H1 (cell line): ENCODE measurements around the gene PRG3. TPM values are rescaled to one million over a fixed set of nuclear protein-coding genes. Genes with fewer than 3 reads are reported as not detected.

ENCODE experiments used
- BCL11A ChIP-seq, 2 experiments: IDR thresholded peaks; one replicate each; pipeline ENCODE4 v1.6.1; 2011; ENCODE audit warnings: low read depth in 2 of 2, low read length in 2 of 2, mild to moderate bottlenecking in 2 of 2
- NRF1 ChIP-seq: IDR thresholded peaks from 2 replicates; pipeline ENCODE4 v1.6.1; 2011; ENCODE audit warnings: mild to moderate bottlenecking, low read depth, low read length, improper control_type of control experiment
- polyA plus RNA-seq, 7 experiments: library from polyadenylated mRNA; depleted of rRNA in 3 of 7; stranded (reverse) in 5 of 7; unstranded in 2 of 7; fragments of >200 nt in 5 of 7; fragments of 200-250 nt in 2 of 7; gene quantifications; 1 replicate in 5 of 7; 2 replicates in 1 of 7; 4 replicates in 1 of 7; pipeline versions ENCODE4 v1.2.1 to v1.2.3, GENCODE V29; 2011 to 2013; ENCODE audit warnings: missing spikeins in 2 of 7, mixed read lengths in 2 of 7
- total RNA-seq: library from RNA; stranded (reverse); fragmentation: NEBNext Ultra II Directional; extraction: Animal tissue kit (Norgen Biotek cat#: 25700); gene quantifications from 2 replicates; pipeline ENCODE4 v1.2.1, GENCODE V29; 2021

PRG3 gene
- total and polyA plus RNA-seq, 2 of the 8 experiments (the other 6 are each of a cell fraction or from before 2014, with no cell fraction given) = not detected

DNA sequence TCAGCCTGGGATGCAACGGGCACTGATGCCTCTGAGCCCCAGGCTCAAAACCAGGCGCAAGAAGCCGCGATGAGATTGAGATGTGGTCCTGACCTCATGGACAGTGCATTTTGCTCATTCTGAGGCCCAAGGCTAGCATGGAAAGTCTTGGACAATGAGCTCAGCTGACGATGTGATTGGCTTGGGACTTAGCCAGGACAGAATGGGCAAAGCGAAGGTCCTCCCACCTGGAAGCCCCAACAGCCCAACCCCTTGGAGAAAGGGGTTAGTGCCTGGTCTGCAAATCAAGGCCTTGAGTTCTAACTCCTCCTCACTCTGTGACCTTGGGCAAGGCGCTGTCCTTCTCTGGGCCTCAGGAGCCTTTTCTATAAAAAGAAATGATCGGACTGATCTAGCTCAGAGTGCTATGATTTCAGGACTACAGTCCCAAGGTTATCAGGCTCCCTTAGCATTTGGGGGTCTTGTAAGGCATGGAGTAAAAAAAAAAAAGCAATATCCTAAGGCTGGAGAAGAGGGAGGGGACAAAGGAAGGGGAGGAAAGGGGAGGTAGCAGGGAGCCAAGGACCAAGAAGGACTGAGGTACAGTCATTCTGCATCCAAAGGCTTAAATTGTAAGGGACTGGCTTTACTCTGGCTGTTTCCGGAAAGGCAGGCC is 43.3 kb upstream of the PRG3 start (continued):
- no peak for TF ChIP-seq NRF1
- no peak for TF ChIP-seq BCL11A (IDR thresholded peaks at IDR 0.05; ENCODE audit: low read depth in 2 of 2, low read length in 2 of 2)
- TF ChIP-seq, all 59 proteins: peak for 0
